KBM-7 (cell line): ENCODE results near the gene ZNF385C.

Experiments
- DNase-seq: peaks from one replicate; pipeline ENCODE4 v3.0.0-alpha.2; 2015
- in situ Hi-C: fragments of 300-500 bp; cut with MboI; formaldehyde crosslinking; loops from 2 replicates; pipeline ENCODE4 v1.14.3; 2020; ENCODE audit warnings: low sequenced_read_pairs, low pct_unique_long_range_greater_than_20kb, mixed read lengths

The ZNF385C gene

DNA sequence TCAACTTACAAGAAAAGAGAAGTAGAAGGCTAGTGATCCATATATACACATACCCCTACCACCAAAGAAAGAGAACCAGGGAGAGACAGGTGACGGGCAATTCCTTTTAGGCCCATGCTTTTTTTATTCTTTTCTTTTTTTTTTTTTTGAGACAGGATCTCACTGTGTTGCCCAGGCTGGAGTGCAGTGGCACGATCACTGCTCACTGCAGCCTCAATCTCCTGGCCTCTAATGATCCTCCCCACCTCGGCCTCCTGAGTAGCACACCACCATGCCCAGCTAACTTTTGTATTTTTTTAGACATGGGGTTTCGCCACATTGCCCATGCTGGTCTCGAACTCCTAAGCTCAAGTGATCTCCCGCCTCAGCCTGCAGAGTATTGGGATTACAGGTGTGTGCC, 29.1 kb upstream of the ZNF385C start:
- DNase-seq, result no peak
- in situ Hi-C loops, result no loop called here

DNA sequence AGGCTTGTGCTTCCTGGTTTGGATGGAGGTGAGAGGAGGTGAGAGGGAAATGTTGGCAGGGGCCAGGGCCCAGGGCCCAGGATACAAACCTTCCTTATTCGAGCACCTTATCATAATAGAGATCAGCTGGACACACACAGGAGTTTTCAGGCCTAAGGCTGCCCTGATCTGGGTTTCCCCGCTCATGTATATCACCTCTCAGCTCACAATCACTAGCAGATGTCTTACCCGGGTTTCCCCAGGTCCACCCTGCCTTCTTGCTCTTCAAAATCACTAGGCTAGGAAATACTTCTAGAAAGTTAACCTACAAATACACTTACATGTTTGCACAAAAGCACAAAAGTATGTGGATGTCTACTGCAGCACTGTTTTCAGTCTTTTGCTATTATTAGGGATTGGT, 28.6 kb upstream of the ZNF385C start:
- no peak for DNase-seq
- in situ Hi-C loops, result no loop called here

DNA sequence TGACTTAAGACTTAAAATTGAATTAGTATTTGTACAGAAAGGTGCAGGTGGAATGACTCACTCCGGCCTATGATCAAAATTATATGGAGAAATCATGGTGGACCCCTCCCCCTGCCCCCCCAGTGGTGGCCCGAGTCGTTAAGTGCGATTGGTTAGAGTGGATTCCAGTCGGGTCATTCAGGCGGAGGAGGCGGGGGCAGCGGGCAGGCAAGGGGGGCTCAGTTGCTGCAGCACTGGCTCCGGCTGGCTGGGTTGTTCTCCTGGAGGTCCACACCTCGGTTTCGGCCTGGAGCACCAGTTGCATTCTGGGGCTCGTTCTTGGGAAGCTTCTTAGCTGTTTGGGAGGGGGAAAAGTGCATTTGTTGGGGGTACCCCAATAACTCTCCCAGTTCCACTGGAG, 27.3 kb upstream of the ZNF385C start:
- in situ Hi-C loops, result no loop called here
- no peak for DNase-seq

DNA sequence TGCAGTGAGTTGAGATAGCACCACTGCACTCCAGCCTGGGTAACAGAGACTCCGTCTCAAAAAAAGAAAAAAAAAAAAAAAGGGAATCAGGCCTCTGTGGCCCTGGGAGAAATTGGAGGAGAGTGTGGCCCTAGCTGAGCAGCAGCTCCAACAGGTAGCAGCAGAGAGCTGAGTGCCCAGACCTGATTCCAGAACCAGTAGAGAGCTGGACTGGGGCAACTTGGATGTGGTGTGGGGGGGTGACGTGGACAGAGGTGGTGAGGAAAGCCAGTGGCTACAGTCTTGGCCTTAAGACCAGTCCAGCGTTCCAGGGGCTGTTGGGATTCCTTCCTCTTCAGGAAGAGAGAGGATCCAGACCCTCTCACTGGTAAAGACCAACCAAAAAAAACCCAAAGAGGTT, 26.0 kb upstream of the ZNF385C start:
- in situ Hi-C loops, result no loop called here
- no peak for DNase-seq

DNA sequence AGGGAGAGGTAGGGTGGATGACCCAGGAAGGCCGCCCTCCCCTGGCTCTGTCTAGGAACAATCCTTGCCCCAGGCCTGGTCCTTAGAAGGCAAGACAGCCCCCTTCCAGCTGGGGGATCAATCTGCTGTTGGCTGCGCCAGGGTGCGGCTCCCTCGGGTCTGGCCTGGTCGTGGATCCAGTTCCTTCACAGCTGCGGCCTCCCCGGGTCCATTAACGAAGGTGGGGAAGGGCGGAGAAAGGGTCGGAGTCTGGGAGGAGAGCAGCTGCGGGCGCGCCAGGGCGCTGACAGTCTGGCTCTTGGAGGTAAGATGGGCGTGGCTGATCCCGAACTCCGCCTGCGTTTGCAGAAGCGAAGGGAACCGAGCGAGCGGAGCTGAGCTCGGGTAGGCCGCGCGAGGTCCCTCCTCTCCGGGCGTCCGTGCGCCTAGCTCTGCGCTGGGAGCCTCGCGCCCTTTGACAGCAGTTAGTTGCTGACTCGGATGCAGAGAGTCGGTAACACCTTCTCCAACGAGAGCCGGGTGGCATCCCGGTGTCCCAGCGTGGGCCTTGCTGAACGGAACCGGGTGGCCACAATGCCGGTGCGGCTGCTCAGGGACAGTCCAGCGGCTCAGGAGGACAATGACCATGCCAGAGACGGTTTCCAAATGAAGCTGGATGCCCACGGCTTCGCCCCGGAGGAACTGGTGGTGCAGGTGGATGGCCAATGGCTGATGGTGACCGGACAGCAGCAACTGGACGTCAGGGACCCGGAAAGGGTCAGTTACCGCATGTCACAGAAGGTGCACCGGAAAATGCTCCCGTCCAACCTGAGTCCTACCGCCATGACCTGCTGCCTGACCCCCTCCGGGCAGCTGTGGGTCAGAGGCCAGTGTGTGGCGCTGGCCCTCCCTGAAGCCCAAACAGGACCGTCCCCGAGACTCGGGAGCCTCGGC, 24.4 kb upstream of the ZNF385C start, which contains the start of gene HSPB9:
Gene HSPB9, plus strand, starts transcription at position 434 of the 933 bp plus-strand sequence. Its CDS starts 47 bp downstream, at position 481.
- in situ Hi-C loops, result no loop called here
- no peak for DNase-seq

DNA sequence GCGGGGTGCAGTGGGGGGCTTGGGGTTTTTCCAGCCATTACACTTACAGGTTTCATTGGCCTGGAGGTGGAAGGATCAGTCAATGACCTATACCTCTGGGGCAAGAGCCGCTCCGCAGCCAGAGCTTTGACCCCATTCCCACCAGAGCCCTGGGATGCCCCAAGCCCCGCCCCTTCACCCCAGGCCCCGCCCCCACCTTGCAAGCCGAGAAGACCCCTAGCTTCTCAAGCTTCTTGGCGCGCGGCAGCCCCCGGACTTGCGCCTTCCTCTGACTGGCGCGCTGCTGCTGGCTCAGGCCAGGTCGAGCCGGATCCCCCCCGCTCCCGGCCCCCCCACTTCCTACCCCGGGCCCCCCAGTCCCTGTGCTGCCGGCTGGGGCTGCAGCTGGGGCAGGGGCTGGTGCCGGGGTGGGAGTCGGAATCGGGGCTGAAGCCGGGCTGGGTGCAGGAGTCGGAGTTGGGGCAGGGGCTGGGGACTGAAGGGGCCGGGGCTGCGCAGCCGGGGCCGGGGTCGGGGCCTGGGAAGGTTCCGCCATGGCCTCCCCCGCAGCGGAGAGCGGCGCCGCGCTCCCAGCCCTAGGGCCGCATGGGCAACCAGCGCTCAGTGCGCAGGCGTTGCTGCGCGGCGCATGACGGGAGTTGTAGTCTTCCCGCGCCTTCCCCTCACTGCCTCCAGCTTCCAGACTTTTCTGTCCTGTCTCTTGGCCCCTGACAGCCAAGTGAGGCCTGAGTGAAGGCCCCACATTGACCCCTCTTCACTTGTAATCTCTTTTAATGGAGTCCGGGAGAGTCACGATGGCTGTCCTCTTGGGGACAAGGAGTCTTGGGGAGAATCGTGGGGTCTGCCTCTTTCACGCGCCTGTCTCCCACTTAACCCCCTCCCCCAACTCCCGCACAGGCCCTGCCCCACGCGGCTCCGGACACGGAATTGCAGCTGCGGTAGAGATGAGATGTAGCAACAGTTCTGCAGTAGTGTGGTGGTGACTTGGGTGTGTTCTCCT, 22.8 kb upstream of the ZNF385C start, which contains the start of gene KAT2A:
Gene KAT2A, minus strand, starts transcription at position 598 of the 1,000 bp plus-strand sequence. Its CDS starts 63 bp downstream, at position 535.
- in situ Hi-C loops, result no loop called here
- peak; percentile 82 for DNase-seq

GRCh38 chr17:42120161-42120769, 22.0 kb upstream of the ZNF385C start:
- DNase-seq, result no peak
- in situ Hi-C loops, result no loop called here

DNA sequence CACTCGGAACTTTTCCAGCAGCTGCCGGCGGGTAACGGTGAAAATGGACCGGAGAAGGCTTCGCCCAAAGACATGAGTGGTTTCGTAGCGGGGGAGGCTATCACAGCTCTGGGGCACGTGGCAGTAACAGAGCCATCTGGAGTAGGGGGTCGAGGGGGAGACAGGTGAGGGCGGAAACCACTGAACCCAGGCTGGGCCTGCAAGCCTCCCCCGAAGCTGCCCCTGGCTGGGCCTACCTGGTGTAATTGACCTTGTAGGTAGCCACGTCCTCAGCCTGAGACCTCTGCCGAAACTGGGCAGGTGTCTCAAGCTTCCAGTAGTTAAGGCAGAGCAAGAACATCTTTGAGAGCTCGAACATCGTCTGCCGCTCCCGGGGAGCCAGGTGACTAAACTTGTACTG, 21.0 kb upstream of the ZNF385C start:
- in situ Hi-C loops, result loop anchor here (10.0 kb wide), 1 partner anchor 94 kb away; the partner anchor contains the start of gene NKIRAS2
- DNase-seq, result no peak

- in situ Hi-C loops, result loop anchor here (10.0 kb wide), 1 partner anchor 94 kb away; the partner anchor contains the start of gene NKIRAS2
- peak; percentile 61 for DNase-seq
These were observed 20.3 kb upstream of the ZNF385C start for GRCh38 chr17:42118545-42118944.

- DNase-seq, result no peak
- in situ Hi-C loops, result loop anchor here (10.0 kb wide), 1 partner anchor 93 kb away; the partner anchor contains the start of gene NKIRAS2
These were observed 19.8 kb upstream of the ZNF385C start for GRCh38 chr17:42118126-42118510.

- in situ Hi-C loops, result loop anchor here (10.0 kb wide), 1 partner anchor 93 kb away; the partner anchor contains the start of gene NKIRAS2
These were observed 19.3 kb upstream of the ZNF385C start for GRCh38 chr17:42117397-42118125.

DNA sequence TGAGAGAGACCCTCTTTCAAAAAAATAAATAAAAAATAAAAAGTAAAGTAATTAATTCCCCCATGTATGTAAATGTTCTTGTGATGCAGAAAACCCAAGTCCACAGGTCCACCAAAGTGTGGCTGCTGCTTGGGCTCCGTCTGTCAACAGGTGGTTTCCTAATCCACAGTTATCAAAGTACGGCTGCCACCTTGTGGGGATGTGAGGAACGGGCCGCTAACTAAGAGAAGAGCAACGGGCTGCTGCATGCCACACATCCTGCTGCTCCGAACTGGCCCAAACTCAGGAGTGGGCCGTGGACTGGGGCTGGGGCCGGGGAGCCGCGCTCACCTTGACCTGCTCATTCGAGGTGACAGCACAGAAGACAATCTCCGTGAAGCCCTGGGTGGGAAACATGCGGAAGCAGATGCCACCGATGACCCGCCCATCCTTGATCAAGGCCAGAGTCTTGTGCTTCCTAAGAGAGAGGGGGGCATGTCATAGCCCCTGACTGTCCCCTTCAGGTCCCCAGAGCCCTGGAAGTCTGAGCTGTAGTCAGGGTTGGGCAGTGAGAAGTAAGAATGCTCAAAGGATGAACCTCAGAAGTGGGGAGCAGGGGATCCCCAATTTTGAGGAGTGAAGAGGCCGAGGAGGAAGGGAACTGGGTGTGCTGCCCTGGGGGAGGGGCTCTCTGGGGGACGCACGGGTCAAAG, 18.6 kb upstream of the ZNF385C start:
- in situ Hi-C loops, result loop anchor here (10.0 kb wide), 1 partner anchor 92 kb away; the partner anchor contains the start of gene NKIRAS2

More at GRCh38 chr17:42117397-42118125, 19.3 kb upstream of the ZNF385C start:
- DNase-seq, result no peak

DNA sequence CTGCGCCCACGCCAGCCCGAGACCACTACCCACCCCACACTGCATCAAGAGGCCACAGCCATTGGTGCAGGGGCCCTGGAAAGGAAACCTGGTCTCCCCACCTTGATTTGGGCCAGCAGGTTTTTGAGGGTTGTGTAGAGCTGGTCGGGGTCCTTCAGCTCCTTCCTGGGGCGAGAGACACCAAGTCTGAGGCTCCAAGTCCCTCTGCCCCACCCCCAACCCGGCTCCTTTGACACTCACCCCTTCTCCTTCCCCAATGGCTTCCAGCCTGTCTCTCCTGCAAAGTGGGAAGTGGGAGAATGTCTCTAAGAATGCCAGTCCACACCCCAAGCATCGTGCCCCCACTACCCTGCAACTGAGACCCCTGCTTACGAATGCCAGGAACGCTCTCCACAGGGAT, 15.8 kb upstream of the ZNF385C start:
- no peak for DNase-seq
- in situ Hi-C loops, result loop anchor here (10.0 kb wide), 1 partner anchor 89 kb away; the partner anchor contains the start of gene NKIRAS2

More for the DNA sequence above, 18.6 kb upstream of the ZNF385C start:
- DNase-seq, result peak; percentile 82

GRCh38 chr17:42113293-42114069, 15.2 kb upstream of the ZNF385C start:
- DNase-seq, result no peak
- in situ Hi-C loops, result loop anchor here (10.0 kb wide), 1 partner anchor 89 kb away; the partner anchor contains the start of gene NKIRAS2

DNA sequence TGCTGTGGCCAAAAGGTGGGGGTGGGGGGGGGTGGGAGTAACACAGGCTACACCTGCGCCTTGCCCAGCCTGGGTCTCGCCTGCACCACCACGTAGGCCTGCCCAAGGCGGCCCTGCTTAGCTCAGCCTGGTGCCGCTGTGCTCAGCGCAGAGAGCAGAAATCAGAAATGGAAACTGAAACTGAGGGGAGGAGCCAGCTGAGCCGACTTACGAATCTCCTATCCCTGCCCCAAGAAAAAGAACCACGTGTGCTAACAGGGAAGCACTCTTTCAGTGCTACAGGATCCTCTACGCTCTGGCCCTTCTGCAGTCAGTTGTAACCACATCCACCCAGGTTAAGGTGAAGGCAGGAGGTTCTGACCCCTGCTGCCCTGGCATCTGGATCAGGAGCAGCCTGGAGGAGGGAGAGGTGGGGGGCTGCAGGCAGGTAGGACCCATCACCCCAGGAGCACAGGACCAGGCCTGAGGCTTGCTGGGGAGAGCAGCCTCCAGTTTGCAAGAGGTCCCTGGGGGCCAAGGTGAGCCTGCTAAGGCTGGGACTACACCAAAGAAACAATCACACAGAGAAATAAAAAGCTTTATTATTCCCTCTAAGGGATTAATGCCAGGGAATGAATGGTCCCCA, 14.4 kb upstream of the ZNF385C start, which contains the start of gene DHX58:
Gene DHX58, minus strand, starts transcription at position 163 of the 625 bp plus-strand sequence. CDS start 822 bp downstream, outside the sequence.
- in situ Hi-C loops, result loop anchor here (10.0 kb wide), 1 partner anchor 88 kb away; the partner anchor contains the start of gene NKIRAS2
- DNase-seq, result peak; percentile 79
